GM12878 (cell line): ENCODE results near the gene C1orf21.

Experiments used
- CREB1 ChIP-seq: IDR thresholded peaks from 2 replicates; pipeline ENCODE4 v1.6.1; 2012; ENCODE audit warnings: low read depth, mild to moderate bottlenecking, inconsistent platforms
- JUND ChIP-seq: IDR thresholded peaks from 2 replicates; pipeline ENCODE4 v1.6.1; 2012; ENCODE audit warnings: low read depth, mild to moderate bottlenecking, low read length, improper control_type of control experiment, moderate library complexity
- POLR2A ChIP-seq: IDR thresholded peaks from 2 replicates; pipeline ENCODE4 v1.6.1; 2011; ENCODE audit warnings: low read depth, mild to moderate bottlenecking, low read length
- POLR2AphosphoS2 ChIP-seq: IDR thresholded peaks from 2 replicates; pipeline ENCODE4 v1.6.1; 2011; ENCODE audit warnings: low read depth, mild to moderate bottlenecking, low read length, improper control_type of control experiment, moderate library complexity
- POLR2AphosphoS5 ChIP-seq: IDR thresholded peaks from 2 replicates; pipeline ENCODE4 v1.6.1; 2011; ENCODE audit warnings: mild to moderate bottlenecking, low read length, inconsistent platforms
- SIN3A ChIP-seq: IDR thresholded peaks from 2 replicates; pipeline ENCODE4 v1.6.1; 2012; ENCODE audit warnings: low read depth, low read length, improper control_type of control experiment
- SRF ChIP-seq, 2 experiments: IDR thresholded peaks; 2 replicates each; pipeline ENCODE4 v1.6.1; 2011; ENCODE audit warnings: low read depth in 2 of 2, low read length in 2 of 2, mild to moderate bottlenecking in 1 of 2, moderate library complexity in 1 of 2
- ZBTB40 ChIP-seq: fragments of 450-650 bp; IDR thresholded peaks from 2 replicates; pipeline ENCODE4 v1.6.1; 2016; ENCODE audit warnings: mild to moderate bottlenecking, moderate library complexity, borderline replicate concordance
- ZZZ3 ChIP-seq: IDR thresholded peaks from 2 replicates; pipeline ENCODE4 v1.6.1; 2011; ENCODE audit warnings: low read depth; ENCODE audit not compliant: control insufficient read depth, insufficient read length
- TF ChIP-seq, protein P1 (sequence below): IDR thresholded peaks from 2 replicates; pipeline ENCODE4 v1.6.1; 2012; ENCODE audit warnings: low read depth, low read length, improper control_type of control experiment
- TF ChIP-seq, protein P2 (sequence below), 3 experiments: IDR thresholded peaks in 2 of 3; conservative IDR thresholded peaks in 1 of 3; 2 replicates each; pipeline ENCODE4 v1.5.1; 2011; ENCODE audit warnings: low read depth in 3 of 3, low read length in 3 of 3, mild to moderate bottlenecking in 3 of 3, control low read depth in 2 of 3, moderate library complexity in 2 of 3, inconsistent platforms in 1 of 3, mixed read lengths in 1 of 3; ENCODE audit not compliant: control insufficient read depth in 2 of 3, insufficient read depth in 1 of 3; ENCODE audit errors: extremely low read depth in 1 of 3
- TF ChIP-seq, protein P3 (sequence below): IDR thresholded peaks from 2 replicates; pipeline ENCODE4 v1.6.1; 2012; ENCODE audit warnings: mild to moderate bottlenecking, low read depth, low read length
- TF ChIP-seq, protein P4 (sequence below): fragments of 450-650 bp; IDR thresholded peaks from 2 replicates; pipeline ENCODE4 v1.6.1; 2014; ENCODE audit warnings: mild to moderate bottlenecking

DNA sequence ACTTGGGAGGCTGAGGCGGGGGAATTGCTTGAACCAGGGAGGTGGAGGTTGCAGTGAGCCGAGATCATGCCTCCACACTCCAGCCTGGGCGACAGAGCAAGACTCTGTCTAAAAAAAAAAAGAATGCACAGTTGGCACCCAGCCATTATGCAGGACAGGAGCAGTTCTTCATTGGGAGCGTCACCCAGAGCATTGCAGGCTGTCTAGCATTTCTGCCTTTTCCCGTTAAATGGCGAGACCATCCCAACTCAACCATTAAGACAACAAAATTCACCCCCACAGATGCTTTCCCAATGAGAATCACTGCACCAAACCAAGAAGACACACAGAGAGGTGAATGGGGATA is 262.0 kb downstream of the C1orf21 start:
- TF ChIP-seq JUND (no peak), SRF (IDR thresholded peaks at IDR 0.05; ENCODE audit: low read depth in 2 of 2, low read length in 2 of 2) (no peak), ZBTB40 (no peak), POLR2A (no peak), SIN3A (no peak), ZZZ3 (no peak), POLR2AphosphoS5 (no peak), CREB1 (no peak), POLR2AphosphoS2 (no peak)
- TF ChIP-seq, protein P1, sequence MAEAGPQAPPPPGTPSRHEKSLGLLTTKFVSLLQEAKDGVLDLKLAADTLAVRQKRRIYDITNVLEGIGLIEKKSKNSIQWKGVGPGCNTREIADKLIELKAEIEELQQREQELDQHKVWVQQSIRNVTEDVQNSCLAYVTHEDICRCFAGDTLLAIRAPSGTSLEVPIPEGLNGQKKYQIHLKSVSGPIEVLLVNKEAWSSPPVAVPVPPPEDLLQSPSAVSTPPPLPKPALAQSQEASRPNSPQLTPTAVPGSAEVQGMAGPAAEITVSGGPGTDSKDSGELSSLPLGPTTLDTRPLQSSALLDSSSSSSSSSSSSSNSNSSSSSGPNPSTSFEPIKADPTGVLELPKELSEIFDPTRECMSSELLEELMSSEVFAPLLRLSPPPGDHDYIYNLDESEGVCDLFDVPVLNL, result no peak
- TF ChIP-seq, protein P2, sequence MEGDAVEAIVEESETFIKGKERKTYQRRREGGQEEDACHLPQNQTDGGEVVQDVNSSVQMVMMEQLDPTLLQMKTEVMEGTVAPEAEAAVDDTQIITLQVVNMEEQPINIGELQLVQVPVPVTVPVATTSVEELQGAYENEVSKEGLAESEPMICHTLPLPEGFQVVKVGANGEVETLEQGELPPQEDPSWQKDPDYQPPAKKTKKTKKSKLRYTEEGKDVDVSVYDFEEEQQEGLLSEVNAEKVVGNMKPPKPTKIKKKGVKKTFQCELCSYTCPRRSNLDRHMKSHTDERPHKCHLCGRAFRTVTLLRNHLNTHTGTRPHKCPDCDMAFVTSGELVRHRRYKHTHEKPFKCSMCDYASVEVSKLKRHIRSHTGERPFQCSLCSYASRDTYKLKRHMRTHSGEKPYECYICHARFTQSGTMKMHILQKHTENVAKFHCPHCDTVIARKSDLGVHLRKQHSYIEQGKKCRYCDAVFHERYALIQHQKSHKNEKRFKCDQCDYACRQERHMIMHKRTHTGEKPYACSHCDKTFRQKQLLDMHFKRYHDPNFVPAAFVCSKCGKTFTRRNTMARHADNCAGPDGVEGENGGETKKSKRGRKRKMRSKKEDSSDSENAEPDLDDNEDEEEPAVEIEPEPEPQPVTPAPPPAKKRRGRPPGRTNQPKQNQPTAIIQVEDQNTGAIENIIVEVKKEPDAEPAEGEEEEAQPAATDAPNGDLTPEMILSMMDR (IDR thresholded peaks at IDR 0.05 in 2 of 3, conservative IDR thresholded peaks at IDR 0.05 in 1 of 3; ENCODE audit: control insufficient read depth in 2 of 3, extremely low read depth in 1 of 3, insufficient read depth in 1 of 3, low read depth in 3 of 3, low read length in 3 of 3), result no peak
- TF ChIP-seq, protein P3, sequence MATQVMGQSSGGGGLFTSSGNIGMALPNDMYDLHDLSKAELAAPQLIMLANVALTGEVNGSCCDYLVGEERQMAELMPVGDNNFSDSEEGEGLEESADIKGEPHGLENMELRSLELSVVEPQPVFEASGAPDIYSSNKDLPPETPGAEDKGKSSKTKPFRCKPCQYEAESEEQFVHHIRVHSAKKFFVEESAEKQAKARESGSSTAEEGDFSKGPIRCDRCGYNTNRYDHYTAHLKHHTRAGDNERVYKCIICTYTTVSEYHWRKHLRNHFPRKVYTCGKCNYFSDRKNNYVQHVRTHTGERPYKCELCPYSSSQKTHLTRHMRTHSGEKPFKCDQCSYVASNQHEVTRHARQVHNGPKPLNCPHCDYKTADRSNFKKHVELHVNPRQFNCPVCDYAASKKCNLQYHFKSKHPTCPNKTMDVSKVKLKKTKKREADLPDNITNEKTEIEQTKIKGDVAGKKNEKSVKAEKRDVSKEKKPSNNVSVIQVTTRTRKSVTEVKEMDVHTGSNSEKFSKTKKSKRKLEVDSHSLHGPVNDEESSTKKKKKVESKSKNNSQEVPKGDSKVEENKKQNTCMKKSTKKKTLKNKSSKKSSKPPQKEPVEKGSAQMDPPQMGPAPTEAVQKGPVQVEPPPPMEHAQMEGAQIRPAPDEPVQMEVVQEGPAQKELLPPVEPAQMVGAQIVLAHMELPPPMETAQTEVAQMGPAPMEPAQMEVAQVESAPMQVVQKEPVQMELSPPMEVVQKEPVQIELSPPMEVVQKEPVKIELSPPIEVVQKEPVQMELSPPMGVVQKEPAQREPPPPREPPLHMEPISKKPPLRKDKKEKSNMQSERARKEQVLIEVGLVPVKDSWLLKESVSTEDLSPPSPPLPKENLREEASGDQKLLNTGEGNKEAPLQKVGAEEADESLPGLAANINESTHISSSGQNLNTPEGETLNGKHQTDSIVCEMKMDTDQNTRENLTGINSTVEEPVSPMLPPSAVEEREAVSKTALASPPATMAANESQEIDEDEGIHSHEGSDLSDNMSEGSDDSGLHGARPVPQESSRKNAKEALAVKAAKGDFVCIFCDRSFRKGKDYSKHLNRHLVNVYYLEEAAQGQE, result no peak
- TF ChIP-seq, protein P4, sequence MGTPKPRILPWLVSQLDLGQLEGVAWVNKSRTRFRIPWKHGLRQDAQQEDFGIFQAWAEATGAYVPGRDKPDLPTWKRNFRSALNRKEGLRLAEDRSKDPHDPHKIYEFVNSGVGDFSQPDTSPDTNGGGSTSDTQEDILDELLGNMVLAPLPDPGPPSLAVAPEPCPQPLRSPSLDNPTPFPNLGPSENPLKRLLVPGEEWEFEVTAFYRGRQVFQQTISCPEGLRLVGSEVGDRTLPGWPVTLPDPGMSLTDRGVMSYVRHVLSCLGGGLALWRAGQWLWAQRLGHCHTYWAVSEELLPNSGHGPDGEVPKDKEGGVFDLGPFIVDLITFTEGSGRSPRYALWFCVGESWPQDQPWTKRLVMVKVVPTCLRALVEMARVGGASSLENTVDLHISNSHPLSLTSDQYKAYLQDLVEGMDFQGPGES, result no peak
